Colonic mucosa (tissue), 4 donors: ENCODE data around the gene THSD7A. TPM values are rescaled to one million over a fixed set of nuclear protein-coding genes. Genes with fewer than 3 reads are reported as not detected.

Experiments used
- DNase-seq: peaks from one replicate; pipeline ENCODE4 v3.0.0-alpha.2; 2020
- H3K27ac ChIP-seq: fragments of 200-600 bp; one replicate; pipeline ENCODE4 v1.8.0; 2021
- H3K27me3 ChIP-seq: fragments of 200-600 bp; one replicate; pipeline ENCODE4 v1.8.0; 2021
- H3K36me3 ChIP-seq: fragments of 200-600 bp; one replicate; pipeline ENCODE4 v1.8.0; 2021
- H3K4me1 ChIP-seq: fragments of 200-600 bp; one replicate; pipeline ENCODE4 v1.8.0; 2021; ENCODE audit warnings: mild to moderate bottlenecking
- H3K4me3 ChIP-seq: fragments of 200-600 bp; one replicate; pipeline ENCODE4 v1.8.0; 2021
- H3K9ac ChIP-seq, 2 donors: one replicate each; pipeline ENCODE4 v1.7.0; 2013; ENCODE audit warnings: control low read depth in 2 of 2, low read depth in 2 of 2, low read length in 2 of 2
- H3K9me3 ChIP-seq: fragments of 200-600 bp; one replicate; pipeline ENCODE4 v1.8.0; 2021
- CTCF ChIP-seq: fragments of 200-600 bp; IDR thresholded peaks from one replicate; pipeline ENCODE4 v1.8.0; 2022; ENCODE audit warnings: antibody characterized with exemption, mild to moderate bottlenecking
- intact Hi-C: fragments of 100-400 bp; cut with DNase I; formaldehyde crosslinking; loops from one replicate; pipeline ENCODE4 v1.14.1; 2022
- total RNA-seq, 2 donors: library from RNA; stranded (reverse); fragmentation: NEBNext Ultra II Directional in 1 of 2; extraction: Animal tissue kit (Norgen Biotek cat#: 25700) in 1 of 2; gene quantifications; one replicate each; pipeline ENCODE4 v1.2.1, GENCODE V29; 2021
- donor health status: healthy.
- donor health status: DM: no; HTN: no; CAD: no.
- donor health status: DM: no; HTN: no; CAD: no.

THSD7A gene
- total RNA-seq, 2 donors from 2014 or later: 2.1 to 2.3 TPM

- no peak overlapping the region for H3K4me3 ChIP-seq
- intact Hi-C loops: no loop called here
- no peaks in the 10 kb centered on the region for H3K36me3 ChIP-seq
- no peaks in the 10 kb centered on the region for H3K4me1 ChIP-seq
- peak; percentile 29 for TF ChIP-seq CTCF
- no peak overlapping the region for H3K9ac ChIP-seq
- no peaks in the 10 kb centered on the region for H3K27me3 ChIP-seq
- DNase-seq: no peak
- no peaks in the 10 kb centered on the region for H3K9me3 ChIP-seq
- H3K27ac ChIP-seq: no peak overlapping the region
Measured at GRCh38 chr7:11373546-11374142, 458.4 kb downstream of the THSD7A start.

GRCh38 chr7:11369696-11370095 lies 462.3 kb downstream of the THSD7A start:
- Histone ChIP-seq H3K27ac (no peak overlapping the region), H3K4me1 (no peaks in the 10 kb centered on the region), H3K27me3 (no peaks in the 10 kb centered on the region), H3K4me3 (no peak overlapping the region), H3K9ac (no peak overlapping the region), H3K36me3 (no peaks in the 10 kb centered on the region), H3K9me3 (no peaks in the 10 kb centered on the region)
- no peak for TF ChIP-seq CTCF
- intact Hi-C loops: no loop called here
- DNase-seq: no peak

GRCh38 chr7:11366118-11366517 lies 465.9 kb downstream of the THSD7A start:
- Histone ChIP-seq H3K27me3 (no peaks in the 10 kb centered on the region), H3K9ac (no peak overlapping the region), H3K27ac (no peak overlapping the region), H3K4me1 (no peaks in the 10 kb centered on the region), H3K4me3 (no peak overlapping the region), H3K9me3 (no peaks in the 10 kb centered on the region), H3K36me3 (no peaks in the 10 kb centered on the region)
- DNase-seq: no peak
- intact Hi-C loops: no loop called here
- TF ChIP-seq CTCF: no peak

GRCh38 chr7:11358637-11359036 lies 473.4 kb downstream of the THSD7A start:
- H3K9ac ChIP-seq: no peak overlapping the region
- no peaks in the 10 kb centered on the region for H3K9me3 ChIP-seq
- no peaks in the 10 kb centered on the region for H3K36me3 ChIP-seq
- H3K27me3 ChIP-seq: no peaks in the 10 kb centered on the region
- no peaks in the 10 kb centered on the region for H3K4me1 ChIP-seq
- DNase-seq: no peak
- intact Hi-C loops: no loop called here
- no peak overlapping the region for H3K27ac ChIP-seq
- TF ChIP-seq CTCF: no peak
- H3K4me3 ChIP-seq: no peak overlapping the region

- Histone ChIP-seq H3K4me1 (no peaks in the 10 kb centered on the region), H3K9ac (no peak overlapping the region), H3K27me3 (no peaks in the 10 kb centered on the region), H3K4me3 (no peak overlapping the region), H3K9me3 (no peaks in the 10 kb centered on the region), H3K27ac (no peak overlapping the region), H3K36me3 (no peaks in the 10 kb centered on the region)
- DNase-seq: no peak
- no peak for TF ChIP-seq CTCF
- intact Hi-C loops: no loop called here
Measured at GRCh38 chr7:11355399-11356005, 476.5 kb downstream of the THSD7A start.
